ENCODE results near the gene KCNMA1.

KCNMA1 gene

GRCh38 chr10:77127243-77127642 is 510.4 kb downstream of the KCNMA1 start:
- DNase-seq, result no peak

- DNase-seq, result no peak
These were observed 512.4 kb downstream of the KCNMA1 start for GRCh38 chr10:77125231-77125630.

- no peak for DNase-seq
These were observed 514.3 kb downstream of the KCNMA1 start for GRCh38 chr10:77123330-77123729.

DNA sequence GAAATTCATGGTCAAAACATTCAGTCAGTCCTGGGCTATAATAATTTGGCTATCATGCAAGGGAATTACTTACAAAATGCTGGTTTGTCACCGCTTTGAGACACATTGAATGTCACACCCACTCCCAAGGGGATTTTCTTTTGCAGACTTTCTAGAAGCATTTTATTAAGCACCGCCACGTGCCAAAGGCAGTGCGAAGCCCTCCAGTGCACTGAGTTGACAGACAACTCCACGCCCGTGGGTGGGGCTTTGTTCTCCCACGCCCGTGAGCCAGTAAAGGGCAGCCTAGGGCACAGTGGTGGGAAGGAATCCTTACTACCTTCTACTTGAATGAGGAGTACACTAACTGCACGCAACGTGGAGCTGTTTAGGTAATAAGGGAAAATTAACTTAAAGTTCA is 515.8 kb downstream of the KCNMA1 start:
- DNase-seq, result no peak

GRCh38 chr10:77120666-77121376 is 516.8 kb downstream of the KCNMA1 start:
- no peak for DNase-seq

- no peak for DNase-seq
These were observed 517.6 kb downstream of the KCNMA1 start for GRCh38 chr10:77120012-77120411.

DNA sequence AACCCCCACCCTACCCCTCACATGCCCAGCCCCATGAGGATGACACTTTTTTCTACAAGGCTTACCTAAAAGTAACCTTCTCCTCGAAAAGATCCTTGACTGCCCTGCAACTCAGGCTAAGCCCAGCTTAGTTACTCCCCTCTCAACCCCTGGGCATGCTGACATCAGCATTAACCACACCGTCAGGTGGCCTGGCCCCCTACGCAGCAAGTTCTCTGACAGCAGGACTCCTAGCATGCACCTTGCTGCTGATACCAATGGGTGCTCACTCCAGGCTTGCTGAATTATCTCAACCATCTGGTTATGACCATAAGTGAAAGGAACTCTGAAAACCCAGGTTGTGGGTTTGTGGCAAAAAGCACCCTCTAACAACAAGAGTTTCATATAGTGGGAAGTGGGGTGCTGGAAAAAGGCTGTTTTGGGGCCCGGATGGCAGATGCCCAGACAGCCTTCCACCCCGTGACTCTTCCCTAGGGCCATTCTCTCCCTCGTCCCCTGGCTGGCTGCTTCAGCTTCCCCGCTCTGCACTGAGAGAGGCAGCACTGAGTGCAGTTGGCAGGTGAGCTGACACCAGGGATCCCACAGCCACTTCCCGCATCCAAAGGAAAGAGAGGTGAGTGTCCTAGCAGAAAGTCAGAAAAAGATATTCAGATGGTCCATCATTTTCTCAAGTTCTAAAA is 518.9 kb downstream of the KCNMA1 start:
- no peak for DNase-seq

- no peak for DNase-seq
These were observed 520.1 kb downstream of the KCNMA1 start for GRCh38 chr10:77117501-77117900.

- DNase-seq, result no peak
These were observed 520.7 kb downstream of the KCNMA1 start for GRCh38 chr10:77116904-77117303.

- no peak for DNase-seq
These were observed 523.3 kb downstream of the KCNMA1 start for GRCh38 chr10:77114181-77114821.

DNA sequence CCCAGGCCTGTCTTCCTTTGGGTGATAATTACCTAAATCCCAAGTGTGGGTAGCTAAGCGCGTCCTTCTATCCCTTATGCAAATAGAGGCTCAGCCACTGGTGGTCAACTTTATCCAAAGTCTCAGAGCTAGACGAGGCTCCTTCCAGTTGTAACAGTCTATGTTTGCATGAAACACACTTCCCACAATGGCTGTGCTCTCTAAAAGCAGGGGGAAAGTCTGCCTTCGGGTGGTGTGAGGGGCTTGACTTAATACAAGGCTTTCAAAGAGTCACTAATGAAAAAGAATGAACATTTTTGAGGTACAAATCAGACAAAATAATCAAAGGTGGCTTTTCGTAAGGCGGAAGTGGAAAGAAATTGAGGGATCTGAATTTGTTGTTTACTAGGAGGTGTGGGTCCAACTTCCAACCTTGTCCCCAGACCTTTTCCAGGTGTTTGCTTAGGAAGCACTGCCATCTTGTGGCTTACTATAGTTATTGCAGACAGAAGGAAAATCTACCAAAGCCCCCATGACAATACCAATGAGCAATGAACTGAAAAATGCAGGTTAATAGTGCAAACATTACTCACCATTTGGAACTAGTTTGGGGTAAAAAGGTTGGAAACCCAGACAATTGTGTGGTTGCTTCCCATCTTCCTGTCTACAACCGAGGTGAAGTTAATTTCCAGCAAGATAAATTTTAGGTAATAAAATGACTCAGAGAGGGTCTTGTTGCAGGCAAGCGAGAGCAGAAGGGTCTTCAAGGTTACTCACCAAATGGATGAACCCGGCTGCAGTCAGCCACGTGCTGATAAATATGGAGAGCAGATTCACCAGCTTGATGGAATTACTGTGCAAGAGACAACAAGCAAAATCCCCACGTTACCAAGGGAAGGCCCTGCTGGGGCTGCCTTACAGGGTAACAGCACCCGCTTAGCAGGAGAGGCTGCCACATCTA is 525.7 kb downstream of the KCNMA1 start:
- DNase-seq, result peak; percentile 24 to 65 (median 33)

DNA sequence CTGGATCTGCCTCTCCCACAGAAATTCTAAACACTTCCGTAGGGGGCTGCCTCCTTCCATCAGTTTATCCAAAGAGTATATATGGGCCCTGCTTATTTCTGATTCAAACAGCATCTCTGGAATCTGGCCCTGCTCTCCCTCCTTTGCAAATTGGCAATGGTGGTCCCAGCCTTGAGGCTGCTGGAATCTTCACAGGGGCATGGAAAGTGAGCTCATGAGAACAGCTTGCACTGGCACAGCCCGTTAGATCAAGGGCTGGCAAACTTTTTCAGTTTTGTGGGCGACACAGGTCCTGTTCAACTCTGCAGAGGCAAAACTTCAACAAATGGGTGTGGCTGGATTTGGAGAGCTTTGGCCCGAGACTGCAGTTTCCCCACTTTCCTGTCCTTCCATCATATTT is 526.9 kb downstream of the KCNMA1 start:
- no peak for DNase-seq

GRCh38 chr10:77109351-77109994 is 528.1 kb downstream of the KCNMA1 start:
- DNase-seq, result no peak

GRCh38 chr10:77106676-77107075 is 530.9 kb downstream of the KCNMA1 start:
- DNase-seq, result no peak

GRCh38 chr10:77105761-77106221 is 531.8 kb downstream of the KCNMA1 start:
- DNase-seq, result no peak

- DNase-seq, result no peak
These were observed 533.1 kb downstream of the KCNMA1 start for GRCh38 chr10:77104459-77104980.

GRCh38 chr10:77103213-77103612 is 534.4 kb downstream of the KCNMA1 start:
- no peak for DNase-seq

DNA sequence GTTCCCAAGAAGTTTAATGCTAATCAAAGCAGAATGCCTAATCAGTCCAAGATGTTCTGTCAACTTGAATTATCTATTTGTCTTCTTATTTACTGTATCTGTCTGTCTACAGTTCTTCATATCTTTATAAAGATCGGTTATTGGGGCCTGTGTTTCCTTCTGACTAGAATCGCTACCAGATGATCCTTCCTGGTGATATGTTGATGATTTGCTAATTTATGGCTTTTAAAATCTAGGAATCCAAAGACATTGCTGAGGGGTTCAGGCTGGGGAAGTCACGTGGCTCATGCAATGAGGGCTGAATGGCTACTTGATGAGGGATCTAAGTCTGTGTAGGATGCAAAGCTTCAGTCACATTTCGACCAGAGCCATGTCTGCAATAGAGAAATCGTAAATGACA is 536.3 kb downstream of the KCNMA1 start:
- DNase-seq, result no peak

DNA sequence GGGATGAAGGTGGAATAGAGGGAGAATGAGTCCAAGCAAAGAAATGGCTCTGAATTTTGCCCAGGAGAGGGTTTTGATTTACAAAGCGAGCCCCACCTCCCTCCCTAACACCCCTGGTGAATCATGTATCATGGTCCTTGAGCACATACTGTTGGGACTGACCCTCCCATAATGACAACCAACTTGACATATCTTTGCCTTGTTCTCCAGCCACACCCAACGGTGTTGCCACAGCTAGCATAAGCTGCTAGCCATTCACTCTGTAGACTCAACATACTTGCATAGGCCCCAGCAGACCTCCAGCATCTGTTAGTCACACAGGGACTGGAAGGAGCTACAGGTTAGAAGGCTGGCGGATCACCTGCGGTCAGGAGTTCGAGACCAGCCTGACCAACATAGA is 538.5 kb downstream of the KCNMA1 start:
- no peak for DNase-seq

DNA sequence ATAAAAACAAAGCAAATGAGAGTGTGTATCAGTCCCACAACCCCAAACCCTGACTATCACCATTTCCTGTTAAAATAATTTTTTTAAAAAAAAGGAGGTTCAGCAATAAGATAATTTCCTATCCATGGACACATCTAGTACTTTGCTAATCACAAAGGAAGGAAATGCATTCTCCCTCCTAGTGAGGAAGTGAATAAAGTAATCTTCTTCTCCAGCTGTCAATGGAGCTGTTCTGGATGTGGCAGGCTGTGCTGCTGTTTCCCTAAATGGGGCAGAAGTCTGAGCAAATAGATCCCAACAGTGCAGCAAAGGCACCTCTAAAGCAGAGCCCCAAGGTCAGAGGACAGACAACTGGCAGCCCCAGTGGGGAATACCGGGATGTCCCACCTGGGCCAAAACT is 540.0 kb downstream of the KCNMA1 start:
- DNase-seq, result no peak

DNA sequence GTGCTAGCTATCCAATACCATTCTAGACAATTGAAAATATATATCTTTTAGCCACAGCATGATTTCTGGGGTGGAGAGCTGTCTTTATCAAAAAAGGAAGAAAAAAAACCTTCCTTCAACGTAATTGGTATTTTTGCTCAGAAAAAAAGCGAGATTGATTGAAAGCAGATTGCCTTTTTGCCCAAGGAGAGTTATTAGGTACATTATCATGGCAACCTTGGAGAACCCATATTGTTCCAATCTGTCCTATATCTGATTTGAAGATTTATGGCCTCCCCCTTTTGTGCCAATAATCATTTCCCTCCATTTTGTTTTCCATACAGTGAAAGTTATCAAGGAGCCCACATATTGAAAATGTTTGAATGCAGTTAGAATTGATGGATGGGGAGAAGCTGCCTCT is 544.5 kb downstream of the KCNMA1 start:
- DNase-seq, result no peak

- peak in 1 of 3 experiments; percentile 5 for DNase-seq
These were observed 545.9 kb downstream of the KCNMA1 start for GRCh38 chr10:77091597-77092165.

Measured in NCI-H1417 (cell line).